GM18519 (cell line): ENCODE results near the gene WFIKKN2.
A peak's percentile ranks its signal among the peaks of the same experiment; 100 is the strongest.
"Not testable (repeated sequence)": the region's sequence is repeated elsewhere in the genome, so short reads cannot be mapped to it uniquely, and the experiment has no call there.

Source experiments
- ATAC-seq: cut with Tn5 transposase; IDR thresholded peaks from one replicate; pipeline ENCODE4 v1.9.1; 2021; ENCODE audit warnings: mild to moderate bottlenecking, moderate library complexity; ENCODE audit not compliant: unreplicated experiment, low FRiP score

The WFIKKN2 gene

DNA sequence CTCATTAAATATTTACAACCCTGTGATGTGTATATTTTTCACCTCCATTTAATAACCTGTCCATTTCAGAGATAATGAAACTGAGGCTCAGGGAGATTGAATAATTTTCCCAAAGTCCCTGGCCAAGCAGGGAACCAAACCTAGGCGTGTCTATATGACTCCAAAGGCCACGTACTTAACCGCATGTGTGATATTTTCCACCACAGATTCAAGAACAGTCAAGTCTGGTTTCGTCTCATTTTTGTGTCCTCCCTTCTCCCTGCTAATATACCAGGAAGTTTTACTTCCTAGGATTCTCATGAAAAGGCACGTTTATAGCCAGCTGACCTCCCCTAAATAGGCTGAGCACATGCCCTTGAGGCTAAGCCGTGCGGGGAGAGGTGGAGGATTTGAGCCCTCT lies 15.3 kb downstream of the WFIKKN2 start:
- no peak for ATAC-seq

DNA sequence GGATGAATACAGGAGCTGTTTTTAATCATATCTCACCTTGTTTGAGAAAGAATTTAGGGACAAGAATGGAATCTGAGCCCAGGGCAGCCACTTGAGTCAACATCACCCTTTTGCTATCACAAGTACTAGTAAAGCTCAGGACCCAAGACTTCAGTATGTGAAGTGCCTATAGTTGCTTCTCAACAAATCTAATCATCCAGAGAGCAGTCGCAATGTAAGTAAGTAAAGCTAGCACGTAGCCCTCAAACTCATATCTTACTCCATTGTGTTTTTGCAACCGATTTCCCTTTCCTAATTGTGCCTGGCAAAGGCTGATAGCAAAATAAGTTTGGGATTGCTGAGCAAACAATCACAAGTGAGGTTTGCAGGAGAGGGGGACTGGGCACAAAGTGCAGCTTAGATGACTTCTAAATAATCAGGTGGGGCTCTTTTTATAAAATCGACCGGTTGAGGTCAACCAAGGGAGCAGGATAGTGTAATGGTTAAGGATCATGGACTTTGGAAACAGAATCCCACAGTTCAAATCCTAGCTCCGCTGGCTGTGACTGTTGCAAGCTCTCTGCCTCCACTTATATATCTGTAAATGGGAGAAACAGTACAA lies 17.7 kb downstream of the WFIKKN2 start:
- no peak for ATAC-seq

DNA sequence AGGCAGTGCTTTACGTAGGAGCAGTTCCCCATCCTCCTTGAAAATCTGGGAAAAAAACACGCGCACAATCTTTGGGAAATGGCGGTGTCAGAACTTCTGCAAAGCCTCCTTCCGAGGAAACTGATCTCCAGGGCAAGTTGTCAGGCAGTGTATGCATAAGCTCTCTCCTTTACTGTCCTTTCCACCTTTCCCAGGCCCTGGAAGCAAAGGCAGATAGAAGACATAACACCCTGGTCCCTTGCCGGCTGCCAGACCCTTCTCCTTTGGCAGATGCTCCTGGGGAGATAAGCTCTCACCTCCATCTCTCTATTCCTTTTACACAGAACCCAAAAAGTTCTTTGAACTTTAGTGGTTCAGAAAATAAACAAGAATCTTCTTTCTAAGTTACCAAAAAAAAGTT lies 18.4 kb downstream of the WFIKKN2 start:
- no peak for ATAC-seq

DNA sequence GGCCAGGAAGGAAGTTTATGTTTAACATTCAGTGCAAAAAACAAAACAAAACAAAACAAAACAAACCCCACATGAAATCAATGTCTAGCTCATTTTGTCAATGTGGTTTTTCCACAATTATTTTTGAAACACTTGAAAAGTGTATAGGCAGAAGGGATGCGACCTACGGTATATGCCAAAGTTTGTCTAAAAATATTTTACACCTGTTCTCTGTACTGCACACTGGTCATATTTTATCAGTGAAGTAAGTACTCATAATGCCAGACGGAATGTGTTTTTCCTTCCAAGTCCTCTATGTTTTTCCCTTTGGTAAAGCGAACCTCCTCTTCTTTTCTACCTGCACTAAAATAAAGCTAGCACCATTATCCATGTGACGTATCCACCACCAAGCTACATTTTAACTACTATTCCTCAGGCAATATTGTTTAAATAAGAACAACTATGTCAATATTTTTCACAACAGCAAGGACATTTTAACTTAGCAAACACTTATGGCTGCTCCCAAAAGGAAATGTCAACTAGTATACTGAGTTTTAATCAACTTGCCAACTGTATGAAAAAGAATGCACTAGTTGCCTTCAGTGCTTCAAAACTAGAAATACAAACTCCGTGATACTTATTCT lies 20.4 kb downstream of the WFIKKN2 start:
- ATAC-seq = no peak

DNA sequence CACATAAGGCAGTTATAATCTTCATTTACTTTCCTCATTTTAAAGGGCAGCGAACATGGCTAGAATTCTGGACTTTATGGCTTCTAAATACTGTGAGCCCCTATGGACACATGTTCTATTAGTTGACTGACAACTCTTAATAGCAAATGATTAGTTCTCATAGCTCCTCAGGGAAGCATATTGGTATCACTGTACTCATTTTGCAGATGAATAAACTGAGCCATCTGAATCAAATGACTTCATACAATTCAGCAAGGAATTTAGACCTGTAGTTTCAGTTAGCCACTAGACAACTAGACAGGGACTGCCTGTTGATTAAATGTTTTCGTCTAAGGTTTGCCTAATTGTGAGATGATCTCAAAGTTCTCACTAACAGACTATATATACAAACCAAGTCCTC lies 21.0 kb downstream of the WFIKKN2 start:
- no peak for ATAC-seq

DNA sequence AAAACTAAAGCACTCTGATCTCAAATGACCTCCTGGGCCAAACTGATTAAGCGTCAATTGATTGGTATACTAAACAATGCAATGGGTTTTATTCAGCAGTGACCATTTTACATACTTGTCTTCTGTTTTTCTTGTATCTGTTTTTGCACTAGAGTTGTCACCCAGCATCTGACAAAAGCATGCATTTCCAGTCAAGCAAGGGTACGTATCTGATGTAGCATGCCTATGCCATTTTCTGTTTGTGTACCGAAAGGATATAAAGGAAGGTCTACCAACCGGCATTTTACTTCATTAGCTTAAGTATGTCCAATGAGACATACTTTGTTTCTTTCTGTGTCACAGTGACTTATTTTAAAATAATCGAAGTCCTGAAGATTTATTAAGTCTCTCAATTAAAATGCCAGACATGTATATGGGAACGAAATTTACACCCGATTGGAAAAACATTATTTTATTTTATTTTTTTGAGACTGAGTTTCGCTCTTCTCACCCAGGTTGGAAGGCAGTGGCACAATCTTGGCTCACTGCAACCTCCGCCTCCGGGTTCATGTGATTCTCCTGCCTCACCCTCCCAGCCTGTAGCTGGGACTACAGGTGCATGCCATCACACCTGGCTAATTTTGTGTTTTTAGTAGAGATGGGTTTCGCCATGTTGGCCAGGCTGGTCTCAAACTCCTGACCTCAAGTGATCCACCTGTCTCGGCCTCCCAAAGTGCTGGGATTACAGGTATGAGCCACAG lies 23.3 kb downstream of the WFIKKN2 start:
- ATAC-seq = no peak

DNA sequence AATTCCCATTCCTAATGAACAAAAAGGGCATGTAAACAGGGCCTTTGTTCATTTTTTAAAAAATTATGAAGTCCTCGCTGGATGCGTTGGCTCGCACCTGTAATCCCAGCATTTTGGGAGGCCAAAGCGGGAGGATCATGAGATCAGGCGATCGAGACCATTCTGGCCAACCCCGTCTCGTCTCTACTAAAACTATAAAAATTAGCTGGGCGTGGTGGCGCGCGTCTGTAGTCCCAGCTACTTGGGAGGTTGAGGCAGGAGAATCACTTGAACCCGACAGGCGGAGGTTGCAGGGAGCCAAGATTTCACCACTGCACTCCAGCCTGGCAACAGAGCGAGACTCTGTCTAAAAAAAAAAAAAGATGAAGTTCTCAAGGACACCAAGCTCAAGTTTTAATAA lies 24.3 kb downstream of the WFIKKN2 start:
- ATAC-seq = not testable (repeated sequence)

DNA sequence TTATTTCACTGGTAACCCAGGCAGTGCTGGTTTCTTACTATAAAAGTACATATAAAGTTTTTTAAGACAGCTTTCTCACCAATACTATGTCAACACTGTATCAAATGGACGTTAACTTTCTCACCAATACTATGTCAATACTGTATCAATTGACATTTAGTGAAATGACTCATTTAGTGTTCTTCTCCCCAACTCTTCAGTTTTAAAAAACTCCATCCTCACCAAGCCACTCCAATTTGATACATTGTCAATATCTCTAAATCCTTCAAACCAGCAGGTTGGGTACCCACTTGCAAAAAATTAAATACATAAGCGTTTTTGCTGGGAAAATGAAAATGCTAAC lies 25.9 kb downstream of the WFIKKN2 start:
- ATAC-seq = no peak

DNA sequence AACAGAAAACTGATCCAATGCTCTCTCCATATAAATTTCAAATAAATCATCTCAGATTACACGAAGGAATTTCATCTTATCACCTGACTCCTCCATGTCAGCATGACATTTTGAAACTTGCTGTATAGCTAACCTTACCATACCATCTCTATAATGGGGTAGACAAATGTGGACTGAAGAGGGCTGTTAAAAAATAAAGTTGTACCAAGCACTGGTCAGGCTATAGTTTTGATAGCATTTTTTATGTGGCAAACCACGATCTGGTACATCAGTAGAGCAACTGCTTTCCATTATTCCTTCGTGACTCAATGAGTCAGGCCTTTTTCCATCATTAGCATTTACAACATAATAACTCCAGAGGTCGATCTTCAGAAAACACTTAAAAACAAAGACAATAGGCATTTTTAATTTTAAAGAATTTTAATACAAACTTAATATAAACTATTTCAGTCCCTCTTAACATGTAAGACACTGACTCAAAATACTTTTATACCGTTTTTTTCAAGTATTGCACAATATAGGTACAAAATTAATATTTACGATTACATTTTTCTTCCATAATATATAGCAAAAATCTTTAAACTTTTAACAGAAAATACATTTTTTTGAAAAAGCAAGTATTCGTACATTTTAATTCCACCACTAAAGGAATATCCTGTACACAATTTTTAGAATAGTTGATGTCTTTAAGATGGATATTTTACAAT lies 26.6 kb downstream of the WFIKKN2 start:
- ATAC-seq = no peak

DNA sequence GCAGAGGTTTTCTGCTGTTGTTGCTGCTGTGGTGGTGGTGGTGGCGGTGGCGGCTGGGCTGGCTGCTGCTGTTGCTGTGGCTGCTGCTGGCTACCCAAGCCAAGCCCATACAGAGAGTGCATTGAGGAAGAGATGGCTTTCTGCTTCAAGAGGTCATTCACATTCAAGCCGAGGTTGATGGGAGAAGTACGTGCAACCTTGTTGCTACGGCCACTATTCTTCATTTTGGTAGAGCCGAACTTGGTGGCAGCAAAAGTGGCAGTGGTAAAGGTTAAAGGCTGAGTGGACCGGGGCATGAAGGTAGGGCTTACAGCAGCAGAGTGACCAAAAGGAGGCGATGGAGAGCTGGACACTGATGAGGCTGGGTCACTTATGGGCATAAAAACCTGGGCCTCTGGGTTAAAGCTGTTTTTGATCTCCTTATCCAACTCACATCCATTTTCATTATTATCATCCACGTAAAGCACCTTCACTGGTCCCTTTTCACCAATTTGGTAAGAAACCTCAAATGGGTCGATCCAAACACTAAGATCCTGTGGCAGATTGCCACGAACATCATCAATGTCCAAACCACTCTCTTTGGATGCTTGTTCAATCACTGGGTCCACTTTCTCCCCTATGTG lies 27.9 kb downstream of the WFIKKN2 start:
- ATAC-seq = no peak

DNA sequence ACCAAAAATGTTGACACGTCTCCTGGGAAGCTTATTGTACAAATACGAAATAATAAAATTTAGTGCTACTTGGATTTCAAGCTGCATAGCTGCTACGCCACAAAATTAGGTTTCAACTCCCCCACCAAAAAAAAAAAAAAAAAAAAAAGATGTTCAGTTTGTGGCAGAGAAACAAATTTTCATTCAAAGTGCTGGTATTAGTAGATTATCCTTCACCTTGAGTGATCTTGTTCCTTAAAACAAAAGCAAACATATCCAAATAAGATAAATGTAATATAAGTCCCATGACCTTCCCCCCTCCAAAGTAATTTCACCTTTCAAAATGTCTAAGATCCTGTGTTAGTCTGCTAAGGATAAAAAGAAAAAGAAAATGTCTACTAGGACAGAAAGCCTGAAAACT lies 28.5 kb downstream of the WFIKKN2 start:
- ATAC-seq = no peak

DNA sequence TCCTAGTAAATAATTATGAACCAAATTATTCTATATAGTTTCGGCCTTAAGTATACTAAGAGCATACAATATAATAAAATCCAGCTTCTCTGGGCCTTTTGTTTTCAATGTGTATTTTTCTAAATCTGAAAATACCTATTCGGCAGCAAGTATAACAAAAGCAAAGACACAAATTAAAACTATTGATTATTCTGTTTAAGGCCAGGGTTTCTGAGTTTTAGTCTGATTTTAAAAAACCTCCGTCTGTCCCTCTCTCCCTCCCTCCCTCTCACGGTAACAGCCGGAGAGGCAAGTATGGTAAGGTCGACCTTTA lies 29.3 kb downstream of the WFIKKN2 start:
- ATAC-seq = no peak

DNA sequence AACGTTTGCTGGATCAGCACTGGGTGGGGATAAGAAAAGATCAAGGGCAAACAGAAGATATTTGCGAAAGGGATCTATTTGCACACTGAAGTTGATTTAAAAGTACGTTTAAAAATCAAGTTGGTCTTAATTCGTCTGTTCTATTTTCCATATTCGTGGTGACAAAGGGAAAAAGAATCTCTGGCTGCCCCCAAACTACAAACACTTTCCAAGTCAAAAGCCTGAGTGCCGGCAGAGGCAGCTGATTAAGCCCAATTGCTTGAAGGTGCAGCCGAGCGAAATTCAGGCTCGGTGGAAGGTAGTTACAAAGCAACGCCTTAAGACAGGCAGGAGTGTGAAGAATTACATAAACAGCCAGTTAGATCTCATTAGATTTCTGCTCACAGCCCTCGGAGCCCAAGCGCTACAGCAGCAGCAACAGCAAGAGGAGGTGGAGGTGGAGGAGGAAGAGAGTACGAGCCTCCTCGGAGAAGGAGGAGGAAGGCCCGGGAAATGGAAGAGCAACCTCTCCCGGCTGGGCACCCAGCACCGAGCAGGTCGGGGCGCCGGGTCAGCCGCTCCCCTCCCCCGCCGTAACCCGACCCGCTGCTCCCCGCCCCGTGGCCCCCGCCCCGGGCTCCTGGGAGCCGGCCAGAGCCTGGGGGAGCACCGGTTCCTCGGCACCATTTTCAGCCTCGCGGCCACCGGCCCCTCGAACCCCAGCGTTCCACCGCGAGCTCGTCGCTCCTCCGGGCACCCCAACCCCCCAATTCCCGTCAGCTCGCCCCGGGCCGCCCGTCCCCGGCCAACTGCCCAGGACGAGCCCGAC lies 29.9 kb downstream of the WFIKKN2 start:
- ATAC-seq = peak; percentile 7

DNA sequence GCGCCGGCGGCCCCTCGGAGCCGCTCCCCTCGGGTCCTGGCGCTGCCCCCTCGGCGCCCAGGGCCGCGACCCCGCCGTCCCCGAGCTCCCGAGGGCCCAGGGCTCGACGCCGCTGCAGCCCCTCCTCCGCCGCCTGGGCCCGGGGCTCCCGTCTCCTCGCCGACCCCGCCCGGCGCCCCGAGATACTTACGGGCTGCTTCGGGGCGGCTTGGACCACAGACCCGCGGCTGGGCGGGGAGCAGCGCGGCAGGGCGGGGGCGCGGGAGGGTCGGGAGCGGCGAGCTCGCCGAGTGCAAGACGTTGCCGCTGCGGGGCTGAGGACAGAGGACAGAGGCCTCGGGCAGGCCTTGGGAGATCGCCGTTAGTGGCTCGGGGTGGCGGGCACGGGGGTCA lies 30.5 kb downstream of the WFIKKN2 start:
- no peak for ATAC-seq

DNA sequence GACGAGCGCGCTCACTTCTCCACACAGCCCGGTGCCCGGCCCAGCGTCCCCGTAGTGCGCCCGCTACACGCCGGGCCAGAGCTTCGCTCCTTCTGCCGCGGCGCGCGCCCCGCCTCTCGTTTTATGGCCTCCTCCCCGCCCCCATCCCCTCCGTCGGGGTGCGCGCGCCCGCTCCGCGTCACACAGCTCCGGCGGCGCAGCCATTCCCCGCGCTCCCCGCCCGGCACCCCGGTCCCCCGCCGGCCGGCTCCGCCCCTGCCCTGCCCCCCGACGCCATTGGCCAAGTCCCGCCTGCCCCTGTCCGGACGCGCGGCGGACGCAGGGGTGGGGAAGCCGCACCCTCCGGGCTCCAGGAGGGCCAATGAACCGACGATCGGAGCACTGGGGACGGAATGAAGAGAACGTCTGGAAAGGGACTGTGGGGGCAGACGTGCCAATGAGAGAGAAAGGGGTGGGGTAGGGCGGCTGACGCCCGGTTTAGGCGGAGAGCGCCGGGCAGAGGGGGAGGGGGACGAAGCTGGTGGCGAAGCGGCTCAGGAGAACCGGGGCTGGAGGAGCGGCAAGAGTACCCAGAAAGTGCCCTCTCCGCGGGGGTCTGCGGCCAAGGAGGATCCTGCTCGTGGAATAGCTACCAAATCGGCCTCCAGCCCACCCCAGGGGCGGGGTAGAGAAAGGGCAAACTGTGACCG lies 31.0 kb downstream of the WFIKKN2 start, which contains the start of gene TOB1:
Gene TOB1 (minus strand): TSS at position 94 of the 689 bp plus-strand sequence. CDS start 2,337 bp downstream, outside the sequence.
- ATAC-seq = peak; percentile 56

DNA sequence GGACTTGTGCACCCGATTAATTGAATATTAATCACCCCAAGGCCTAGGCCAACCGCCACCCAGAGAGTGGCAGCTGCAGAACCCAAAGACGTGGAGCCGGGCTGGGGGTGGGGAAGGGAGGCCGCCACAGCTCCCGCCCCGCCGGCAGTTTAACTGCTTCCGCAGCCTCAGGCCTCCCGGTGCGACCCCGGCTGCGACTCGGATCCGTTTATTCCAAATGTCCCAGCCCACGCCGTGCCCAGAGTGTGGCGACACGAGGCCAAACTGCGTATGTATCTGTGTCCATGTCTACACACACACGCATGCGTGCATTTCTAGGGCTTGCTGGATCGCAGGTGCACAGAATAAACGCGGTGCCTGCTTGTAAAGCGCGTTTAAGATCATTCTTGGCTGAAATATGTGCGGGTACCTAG lies 31.6 kb downstream of the WFIKKN2 start:
- no peak for ATAC-seq

DNA sequence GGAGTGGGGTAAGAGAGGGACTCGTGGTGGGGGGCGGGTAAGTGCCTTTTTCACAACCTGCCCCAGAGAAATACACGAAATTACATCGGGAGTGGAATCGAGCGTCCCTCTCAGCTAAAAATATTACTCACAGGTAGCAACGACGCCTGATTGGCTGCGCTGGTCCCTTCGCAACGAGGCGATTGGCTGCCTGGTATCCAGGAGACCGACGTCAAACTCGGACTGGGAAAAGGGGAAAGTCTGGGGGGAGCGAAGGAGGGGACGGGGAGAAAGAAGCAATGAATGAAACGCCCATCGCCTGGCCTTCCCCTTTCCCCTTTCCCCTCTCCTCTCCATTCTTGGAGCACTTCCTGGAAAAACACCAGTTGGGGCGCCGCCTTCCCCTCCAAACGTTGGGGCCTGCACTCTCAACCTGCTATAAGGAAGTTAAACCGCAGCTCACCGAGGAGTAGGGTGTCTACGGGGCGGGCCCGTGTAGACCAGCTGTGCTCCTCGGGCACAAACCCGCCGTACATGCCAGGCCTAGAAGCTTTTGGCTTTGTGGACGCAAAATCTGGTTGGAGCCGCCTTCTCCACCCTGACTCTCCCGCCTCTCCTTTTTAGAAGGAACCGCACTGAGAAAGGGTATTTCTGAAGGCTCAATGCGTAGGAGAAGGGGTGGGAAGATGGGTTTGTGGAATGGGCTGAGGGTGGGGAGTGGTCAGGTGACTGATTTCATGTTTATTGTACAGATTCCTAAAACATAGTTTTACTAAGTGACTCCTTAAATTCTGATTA lies 32.2 kb downstream of the WFIKKN2 start:
- no peak for ATAC-seq

DNA sequence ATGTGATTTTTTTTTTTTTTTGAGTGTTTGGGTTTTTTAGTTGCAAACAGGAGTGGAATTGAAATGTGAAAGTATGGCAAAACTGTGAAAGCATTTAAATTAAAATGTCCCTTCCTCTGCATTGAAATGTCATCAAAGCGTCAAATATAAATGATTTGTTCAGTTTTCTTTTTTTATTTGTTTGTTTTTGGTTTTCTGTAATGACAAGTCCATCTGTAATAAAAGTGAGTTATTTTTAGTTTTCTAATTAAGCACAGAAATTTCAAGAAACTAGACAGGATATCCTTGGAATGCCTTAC lies 32.7 kb downstream of the WFIKKN2 start:
- ATAC-seq = no peak

DNA sequence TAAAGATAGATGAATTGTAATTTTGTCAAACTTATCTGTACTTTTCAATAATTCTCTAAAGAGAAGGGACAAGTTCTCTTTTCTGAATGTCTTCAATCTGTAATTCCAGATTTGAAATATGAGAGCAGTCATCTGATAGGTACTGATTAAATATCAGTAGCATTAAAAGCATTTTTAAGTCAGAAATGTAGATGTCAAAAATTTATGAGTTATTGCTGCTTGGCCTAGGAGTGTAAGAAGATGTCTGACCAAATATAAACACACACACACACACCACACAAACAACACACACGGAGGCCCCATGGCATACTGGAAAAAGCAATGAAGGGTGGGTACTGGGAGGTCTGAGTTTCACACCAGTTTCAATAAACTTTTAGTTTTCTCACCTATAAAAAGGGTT lies 33.2 kb downstream of the WFIKKN2 start:
- ATAC-seq = no peak
